Muscle layer of duodenum (tissue), 2 donors: ENCODE results near the gene MAD1L1.
A peak's percentile ranks its signal among the peaks of the same experiment; 100 is the strongest.

Source experiments
- H3K27ac ChIP-seq: one replicate; pipeline ENCODE4 v1.7.0; 2013; ENCODE audit warnings: mild to moderate bottlenecking, low read length
- H3K27me3 ChIP-seq: one replicate; pipeline ENCODE4 v1.7.0; 2013; ENCODE audit warnings: low read depth, mild to moderate bottlenecking, control low read depth, low read length
- H3K36me3 ChIP-seq, 2 donors: one replicate each; pipeline ENCODE4 v1.7.0; 2013; ENCODE audit warnings: low read length in 2 of 2, control low read depth in 1 of 2, mild to moderate bottlenecking in 1 of 2; ENCODE audit not compliant: insufficient read depth in 2 of 2, control insufficient read depth in 1 of 2
- H3K4me1 ChIP-seq, 2 donors: one replicate each; pipeline ENCODE4 v1.7.0; 2013; ENCODE audit warnings: low read length in 2 of 2, mild to moderate bottlenecking in 2 of 2, control low read depth in 1 of 2, moderate library complexity in 1 of 2; ENCODE audit not compliant: insufficient read depth in 2 of 2, control insufficient read depth in 1 of 2
- H3K4me3 ChIP-seq, 2 donors: one replicate each; pipeline ENCODE4 v1.7.0; 2013; ENCODE audit warnings: low read length in 2 of 2, low read depth in 1 of 2, mild to moderate bottlenecking in 1 of 2
- H3K9me3 ChIP-seq, 2 donors: one replicate each; pipeline ENCODE4 v1.7.0; 2013; ENCODE audit warnings: low read length in 2 of 2, control low read depth in 1 of 2, mild to moderate bottlenecking in 1 of 2; ENCODE audit not compliant: control insufficient read depth in 1 of 2
- donor health status: healthy.

Gene MAD1L1

GRCh38 chr7:1939434-1940401, 293.0 kb downstream of the MAD1L1 start:
- Histone ChIP-seq H3K9me3 (no peaks in the 10 kb centered on the region), H3K27ac (no peak overlapping the region), H3K36me3 (no peaks in the 10 kb centered on the region), H3K4me1 (no peaks in the 10 kb centered on the region), H3K4me3 (peak overlapping the region in 1 of 2 donors; percentile 47), H3K27me3 (no peaks in the 10 kb centered on the region)

DNA sequence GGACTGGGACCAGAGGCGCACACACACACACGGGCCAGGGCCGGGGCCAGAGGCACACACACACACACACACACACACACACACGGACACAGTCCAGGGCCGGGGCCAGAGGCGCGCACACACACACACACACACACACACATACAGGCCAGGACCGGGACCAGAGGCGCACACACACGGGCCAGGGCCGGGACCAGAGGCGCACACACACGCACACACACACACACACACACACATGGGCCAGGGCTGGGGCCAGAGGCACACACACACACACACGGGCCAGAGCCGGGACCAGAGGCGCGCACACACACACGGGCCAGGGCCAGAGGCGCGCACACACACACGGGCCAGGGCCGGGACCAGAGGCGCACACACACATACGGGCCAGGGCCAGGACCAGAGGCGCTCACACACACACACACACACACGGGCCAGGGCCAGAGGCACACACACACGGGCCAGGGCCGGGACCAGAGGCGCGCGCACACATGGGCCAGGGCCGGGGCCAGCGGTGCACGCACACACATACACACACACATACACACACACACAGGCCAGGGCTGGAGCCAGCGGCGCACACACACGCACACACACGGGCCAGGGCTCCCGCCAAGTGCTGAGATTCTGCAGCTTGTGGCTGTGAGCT, 293.8 kb downstream of the MAD1L1 start:
- H3K36me3 ChIP-seq = no peaks in the 10 kb centered on the region
- H3K27me3 ChIP-seq = no peaks in the 10 kb centered on the region
- H3K9me3 ChIP-seq = no peaks in the 10 kb centered on the region
- peak overlapping the region in 1 of 2 donors; percentile 8 for H3K4me3 ChIP-seq
- no peaks in the 10 kb centered on the region for H3K4me1 ChIP-seq
- no peak overlapping the region for H3K27ac ChIP-seq

DNA sequence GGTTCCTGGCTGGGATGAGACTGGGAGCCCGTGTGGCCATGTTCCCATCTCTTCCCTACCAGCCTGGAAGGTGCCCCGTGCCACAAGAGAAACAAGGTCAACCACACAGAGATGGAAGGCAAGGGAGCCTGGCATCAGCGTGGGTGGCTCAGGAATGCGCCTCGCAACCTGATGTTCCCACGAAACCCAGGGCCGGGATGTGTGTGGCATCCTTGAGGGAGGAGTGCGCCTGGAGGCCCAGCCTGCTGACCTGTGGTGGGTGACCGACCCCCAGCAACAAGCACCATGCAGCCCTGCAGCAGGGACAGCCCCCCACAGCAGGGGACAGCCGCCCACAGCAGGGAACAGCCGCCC, 295.5 kb downstream of the MAD1L1 start:
- Histone ChIP-seq H3K27ac (no peak overlapping the region), H3K9me3 (no peaks in the 10 kb centered on the region), H3K27me3 (no peaks in the 10 kb centered on the region), H3K4me1 (no peaks in the 10 kb centered on the region), H3K36me3 (no peaks in the 10 kb centered on the region), H3K4me3 (no peak overlapping the region)

- H3K4me1 ChIP-seq = no peaks in the 10 kb centered on the region
- H3K27me3 ChIP-seq = no peaks in the 10 kb centered on the region
- no peak overlapping the region for H3K27ac ChIP-seq
- no peaks in the 10 kb centered on the region for H3K36me3 ChIP-seq
- H3K4me3 ChIP-seq = no peak overlapping the region
- no peaks in the 10 kb centered on the region for H3K9me3 ChIP-seq
These were observed 296.1 kb downstream of the MAD1L1 start for GRCh38 chr7:1936531-1937251.

GRCh38 chr7:1936006-1936310, 296.8 kb downstream of the MAD1L1 start:
- Histone ChIP-seq H3K4me3 (no peak overlapping the region), H3K9me3 (no peaks in the 10 kb centered on the region), H3K4me1 (no peaks in the 10 kb centered on the region), H3K27ac (no peak overlapping the region), H3K36me3 (no peaks in the 10 kb centered on the region), H3K27me3 (no peaks in the 10 kb centered on the region)

- H3K27me3 ChIP-seq = no peaks in the 10 kb centered on the region
- H3K27ac ChIP-seq = no peak overlapping the region
- no peaks in the 10 kb centered on the region for H3K9me3 ChIP-seq
- no peaks in the 10 kb centered on the region for H3K36me3 ChIP-seq
- no peak overlapping the region for H3K4me3 ChIP-seq
- H3K4me1 ChIP-seq = no peaks in the 10 kb centered on the region
These were observed 297.4 kb downstream of the MAD1L1 start for GRCh38 chr7:1935176-1936005.

- Histone ChIP-seq H3K4me3 (no peak overlapping the region), H3K36me3 (no peaks in the 10 kb centered on the region), H3K4me1 (no peaks in the 10 kb centered on the region), H3K9me3 (no peaks in the 10 kb centered on the region), H3K27ac (no peak overlapping the region), H3K27me3 (no peaks in the 10 kb centered on the region)
These were observed 298.0 kb downstream of the MAD1L1 start for GRCh38 chr7:1934756-1935155.

DNA sequence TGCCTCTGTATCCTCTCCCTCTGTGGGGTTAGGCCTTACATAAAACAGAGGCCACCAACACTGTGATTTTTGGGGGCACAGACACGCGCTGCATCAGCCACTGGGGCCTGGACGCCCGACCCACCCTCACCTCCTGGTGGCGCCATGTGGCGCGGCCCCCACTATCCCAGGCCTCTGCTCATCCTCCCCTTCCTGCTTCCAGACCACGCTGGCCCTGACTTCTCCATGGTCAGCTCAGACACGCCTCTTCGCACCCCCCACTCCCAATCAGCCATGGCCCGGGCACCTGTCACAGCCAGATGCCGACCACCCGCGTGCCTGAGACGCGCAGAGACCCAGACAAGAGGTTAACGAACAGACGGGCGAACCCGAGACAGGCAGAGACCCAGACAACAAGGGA, 298.7 kb downstream of the MAD1L1 start:
- no peaks in the 10 kb centered on the region for H3K36me3 ChIP-seq

DNA sequence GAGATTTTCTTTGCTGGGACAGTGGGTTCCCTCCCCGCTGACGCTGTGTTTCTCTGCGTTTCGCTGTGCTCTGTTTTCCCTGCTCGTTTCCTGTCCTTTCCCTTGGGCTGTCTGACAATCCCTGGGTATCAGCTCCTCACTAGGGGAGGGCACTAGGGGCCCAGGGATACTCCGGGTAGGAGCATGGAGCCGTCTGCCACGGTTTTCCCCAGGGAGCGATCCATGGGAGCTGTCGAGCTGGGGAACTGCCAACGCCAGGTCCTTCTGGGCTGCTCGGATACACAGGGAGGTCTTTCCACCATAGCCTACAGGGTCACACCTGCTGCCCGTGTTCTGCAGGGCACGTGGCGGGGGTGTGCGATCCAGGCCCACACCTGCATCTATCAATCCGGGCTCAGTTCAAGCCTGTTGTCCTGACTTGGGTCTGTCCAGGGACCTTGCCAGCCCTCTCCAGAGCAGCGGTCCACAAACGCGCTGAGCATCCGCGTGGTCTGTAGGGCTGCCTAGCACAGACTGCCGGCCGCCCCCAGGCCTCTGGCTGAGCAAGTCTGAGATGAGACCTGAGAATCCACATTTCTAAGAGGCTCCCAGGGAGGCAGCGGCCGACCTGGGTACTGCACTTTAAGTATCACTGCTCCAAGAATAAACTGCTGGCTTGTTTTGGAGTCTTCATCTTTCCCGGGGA, 299.5 kb downstream of the MAD1L1 start:
- no peak overlapping the region for H3K4me3 ChIP-seq
- no peaks in the 10 kb centered on the region for H3K9me3 ChIP-seq
- H3K27me3 ChIP-seq = no peaks in the 10 kb centered on the region
- H3K4me1 ChIP-seq = no peaks in the 10 kb centered on the region
- H3K36me3 ChIP-seq = no peaks in the 10 kb centered on the region
- H3K27ac ChIP-seq = no peak overlapping the region

More for the DNA sequence above, 298.7 kb downstream of the MAD1L1 start:
- Histone ChIP-seq H3K27ac (no peak overlapping the region), H3K4me3 (no peak overlapping the region), H3K4me1 (no peaks in the 10 kb centered on the region), H3K27me3 (no peaks in the 10 kb centered on the region), H3K9me3 (no peaks in the 10 kb centered on the region)

DNA sequence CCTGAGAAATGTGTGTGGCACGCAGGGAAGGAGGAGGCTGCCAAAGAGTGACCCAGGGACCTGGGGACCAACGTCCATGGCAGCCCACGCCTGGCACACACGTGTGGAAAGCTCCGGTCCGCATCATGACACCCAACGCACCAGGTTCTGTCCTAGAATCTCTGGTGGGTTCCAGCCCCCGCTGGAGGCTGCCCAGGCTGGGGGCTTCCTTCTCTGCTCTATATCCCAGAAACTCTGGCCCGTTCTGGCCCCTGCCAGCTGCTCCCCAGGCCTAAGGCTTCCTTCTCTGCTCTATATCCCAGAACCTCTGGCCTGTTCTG, 300.8 kb downstream of the MAD1L1 start:
- Histone ChIP-seq H3K4me3 (no peak overlapping the region), H3K4me1 (no peaks in the 10 kb centered on the region), H3K27me3 (no peaks in the 10 kb centered on the region), H3K36me3 (no peaks in the 10 kb centered on the region), H3K9me3 (no peaks in the 10 kb centered on the region), H3K27ac (no peak overlapping the region)
